CD4-positive, alpha-beta T cell treated with Interleukin-17A for 1 hour (primary cell): ENCODE results near the gene TPM1.
A peak's percentile ranks its signal among the peaks of the same experiment; 100 is the strongest.
"Not testable (repeated sequence)": the region's sequence is repeated elsewhere in the genome, so short reads cannot be mapped to it uniquely, and the experiment has no call there.

ENCODE experiments used
- DNase-seq: peaks from one replicate; pipeline ENCODE4 v3.0.0-alpha.2; 2020

The TPM1 gene

DNA sequence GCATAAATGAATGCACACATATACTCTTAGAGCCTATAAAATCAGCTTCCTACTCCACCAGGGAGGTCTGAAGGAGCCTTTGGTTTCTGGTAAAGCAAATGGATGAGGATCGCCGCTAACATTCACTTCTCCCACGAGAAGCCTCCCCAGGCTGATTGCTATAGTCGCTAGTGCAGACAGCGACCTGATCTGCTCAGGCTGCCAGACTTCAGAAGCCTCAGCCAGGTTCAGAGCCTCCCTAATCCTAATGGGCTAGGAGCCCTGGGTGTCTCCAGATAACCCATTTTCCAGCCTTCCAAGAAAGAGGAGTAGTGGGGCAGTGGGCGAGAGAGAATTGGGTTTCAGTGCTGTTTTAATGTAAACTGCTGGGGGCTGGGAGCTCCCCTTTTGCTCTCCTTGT is 35.4 kb downstream of the TPM1 start:
- no peak for DNase-seq

DNA sequence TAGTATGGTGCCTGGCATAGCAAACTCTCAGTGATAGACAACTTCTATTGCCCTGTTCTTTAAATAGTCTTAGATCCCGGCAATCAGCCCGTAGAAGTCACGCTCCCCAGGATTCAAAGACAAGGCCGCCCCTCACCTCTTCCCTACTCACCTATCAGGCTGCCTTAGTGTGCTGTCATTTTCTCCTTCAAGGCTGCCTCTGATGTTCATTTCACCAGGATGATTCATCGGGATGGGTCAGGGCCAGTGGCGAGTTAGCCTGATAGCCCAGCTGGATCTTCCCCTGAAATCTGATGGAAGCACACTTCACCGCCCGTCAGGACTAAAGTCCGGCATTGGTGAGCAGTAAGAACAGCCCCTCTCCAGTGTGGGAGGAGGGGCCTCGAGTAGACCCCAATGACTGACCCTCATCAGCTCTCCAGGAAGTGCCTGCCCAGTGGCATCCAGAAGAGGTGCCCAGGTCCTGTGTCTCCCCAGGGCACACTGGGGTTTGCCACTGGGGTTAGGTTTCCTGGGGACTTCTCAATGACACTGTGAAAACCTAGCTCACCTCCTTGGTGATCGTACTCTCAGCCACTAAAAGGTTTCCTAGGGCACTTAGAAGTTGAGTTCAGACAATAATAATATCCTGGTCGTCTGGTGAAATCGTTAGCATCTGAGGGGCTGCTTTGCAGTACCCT is 37.5 kb downstream of the TPM1 start:
- DNase-seq = no peak

DNA sequence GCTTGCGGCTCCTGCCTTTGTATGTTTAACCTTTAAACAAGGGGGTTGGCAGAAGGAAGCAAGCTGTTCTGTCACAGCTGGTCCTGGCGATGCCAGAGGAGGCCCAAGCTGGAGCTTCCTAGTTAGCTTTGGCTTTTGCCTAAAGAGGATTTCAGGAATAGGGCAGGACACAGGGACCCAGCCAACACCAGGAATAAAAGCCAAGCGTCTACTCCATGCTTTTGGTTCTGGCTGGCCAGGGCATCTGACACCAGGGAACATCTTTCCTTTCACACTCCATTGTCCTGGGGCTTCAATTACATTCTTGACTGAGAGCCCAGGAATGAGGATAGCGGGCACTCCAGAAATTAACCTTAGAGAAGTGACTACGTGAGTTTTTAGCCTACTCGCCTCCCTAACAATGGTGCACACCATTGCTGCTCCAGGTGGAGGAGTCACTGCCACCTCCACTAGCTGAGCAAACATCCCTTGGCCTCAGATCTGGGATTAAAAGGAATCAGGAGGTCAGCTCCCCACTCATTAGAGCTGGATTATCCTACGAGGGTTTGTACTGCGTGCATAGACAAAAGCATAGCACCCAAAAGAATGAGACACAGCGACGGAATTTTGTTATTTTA is 38.2 kb downstream of the TPM1 start:
- DNase-seq = no peak

DNA sequence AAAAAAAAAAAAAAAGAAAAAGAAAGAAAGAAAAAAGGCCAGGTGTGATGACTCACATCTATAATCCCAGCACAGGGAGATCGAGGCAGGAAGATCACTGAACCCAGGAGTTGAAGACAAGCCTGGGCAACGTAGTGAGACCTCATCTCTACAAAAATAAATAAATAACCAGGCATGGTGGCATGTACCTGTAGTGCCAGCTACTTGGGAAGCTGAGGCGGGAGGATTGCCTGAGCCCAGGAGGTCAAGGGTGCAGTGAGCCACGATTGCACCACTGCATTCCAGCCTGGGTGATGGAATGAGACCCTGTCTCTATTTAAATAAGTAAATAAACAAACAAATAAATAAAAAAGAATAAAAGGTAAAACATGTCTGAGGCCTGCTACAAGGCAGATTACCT is 39.8 kb downstream of the TPM1 start:
- no peak for DNase-seq

DNA sequence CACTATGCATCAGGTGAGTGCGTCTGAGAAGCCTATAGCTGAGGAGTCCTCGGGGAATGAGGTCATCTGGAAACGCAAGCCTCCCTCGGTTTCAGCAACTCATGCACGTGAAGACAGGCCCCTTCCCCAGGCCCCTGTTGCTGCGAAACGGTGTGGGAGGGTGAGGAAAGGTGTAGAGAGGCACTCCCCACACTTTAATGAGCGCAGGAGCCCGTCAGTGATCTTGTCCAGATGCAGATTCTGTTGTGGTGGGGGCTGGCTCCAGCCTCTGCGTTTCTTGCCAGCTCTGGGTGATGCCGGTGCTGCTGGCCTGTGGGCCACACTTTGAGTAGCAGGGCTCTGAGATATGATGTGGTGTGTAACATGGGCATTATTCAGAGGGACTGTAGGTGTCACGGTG is 40.5 kb downstream of the TPM1 start:
- no peak for DNase-seq

DNA sequence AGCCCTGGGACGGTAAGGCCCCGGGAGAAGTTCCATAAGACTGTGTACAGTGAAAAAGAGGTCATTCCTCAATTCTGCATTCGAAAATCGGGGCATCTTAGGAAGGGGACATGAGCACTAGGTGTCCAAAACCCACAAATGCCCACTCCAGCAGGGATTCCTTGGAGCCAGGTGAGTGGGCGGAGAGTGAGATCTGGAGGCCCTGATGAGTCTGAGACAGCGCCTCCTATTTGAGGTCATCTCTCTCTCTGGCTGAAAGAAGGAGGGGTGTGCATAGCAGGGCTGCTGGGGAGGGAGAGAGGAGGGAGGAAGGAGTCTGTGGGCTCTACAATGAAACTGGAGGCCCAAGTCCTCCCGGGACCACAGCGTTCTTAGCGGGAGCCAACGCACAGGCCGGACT is 41.0 kb downstream of the TPM1 start:
- DNase-seq = no peak

DNA sequence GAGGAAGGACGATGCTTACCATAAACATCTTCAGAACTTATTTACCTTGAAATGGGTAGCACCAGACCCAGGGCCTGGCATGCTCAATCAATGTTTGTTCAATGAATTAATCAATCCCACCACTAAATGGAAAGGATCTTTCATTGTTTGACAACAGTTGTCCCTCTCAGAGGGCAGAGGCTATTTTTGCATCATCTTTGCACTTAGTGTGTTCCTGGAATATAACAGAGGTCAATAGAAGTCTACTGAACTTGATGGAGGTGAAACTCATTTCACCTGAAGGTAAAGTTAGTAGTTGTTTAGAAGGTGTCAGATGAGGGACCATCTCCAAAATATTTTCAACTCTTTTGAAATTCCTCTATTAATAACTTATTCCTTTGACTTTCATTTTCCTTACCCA is 42.3 kb downstream of the TPM1 start:
- DNase-seq = no peak

DNA sequence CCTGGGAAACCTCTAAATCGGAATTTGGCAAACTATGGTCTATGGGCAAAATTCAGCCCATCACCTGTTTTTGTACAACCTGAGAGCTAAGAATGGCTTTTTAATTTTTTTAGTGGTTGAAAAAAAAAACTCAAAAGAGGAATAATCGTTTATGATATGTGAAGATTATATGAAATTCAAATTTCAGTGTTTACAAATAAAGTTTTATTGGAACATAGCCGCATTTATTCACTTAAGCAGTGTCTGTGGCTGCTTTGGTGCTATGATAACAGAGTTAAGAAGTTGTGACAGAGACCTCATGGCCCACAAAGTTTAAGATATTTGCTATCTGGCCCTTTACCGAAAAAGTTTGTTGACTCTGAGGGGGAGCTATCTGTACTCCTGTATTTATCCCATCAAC is 42.7 kb downstream of the TPM1 start:
- no peak for DNase-seq

DNA sequence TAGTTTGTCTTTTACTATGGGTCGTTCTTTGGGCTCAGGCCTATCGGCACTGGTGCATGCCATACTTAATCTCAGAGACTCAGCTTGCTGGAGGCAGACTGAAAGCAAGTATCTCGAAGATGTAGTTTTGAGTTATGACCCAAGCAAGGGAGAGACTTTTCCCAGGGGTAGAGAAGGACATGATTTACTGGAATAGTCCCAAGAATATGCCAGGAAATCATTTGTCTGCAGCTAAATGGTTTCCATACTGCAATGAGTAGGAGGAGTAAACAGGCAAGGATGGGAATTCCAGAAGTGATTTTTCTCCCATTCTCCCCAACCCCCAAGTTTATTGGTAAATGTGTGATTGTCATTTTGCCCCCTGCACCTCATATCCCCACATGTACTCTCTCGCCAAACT is 43.7 kb downstream of the TPM1 start:
- DNase-seq = no peak

DNA sequence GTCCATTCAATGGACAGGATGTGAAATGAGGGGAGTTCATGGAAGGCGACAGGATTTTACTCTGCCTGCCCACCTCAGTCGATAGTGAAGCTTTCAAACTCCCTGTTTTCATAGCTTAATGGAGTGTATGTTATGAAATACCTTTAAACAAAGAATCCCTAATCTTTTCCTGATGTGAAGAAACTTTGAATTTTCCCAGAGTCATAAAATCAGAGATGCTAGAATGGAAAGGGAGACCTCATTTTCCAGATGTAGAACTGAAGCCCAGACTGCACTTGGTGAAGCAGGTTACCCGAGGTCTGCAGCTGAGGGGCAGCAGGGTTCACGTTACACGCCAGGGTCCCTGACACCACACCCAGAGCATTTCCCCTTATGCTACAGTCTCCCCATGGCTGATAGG is 44.4 kb downstream of the TPM1 start:
- no peak for DNase-seq

DNA sequence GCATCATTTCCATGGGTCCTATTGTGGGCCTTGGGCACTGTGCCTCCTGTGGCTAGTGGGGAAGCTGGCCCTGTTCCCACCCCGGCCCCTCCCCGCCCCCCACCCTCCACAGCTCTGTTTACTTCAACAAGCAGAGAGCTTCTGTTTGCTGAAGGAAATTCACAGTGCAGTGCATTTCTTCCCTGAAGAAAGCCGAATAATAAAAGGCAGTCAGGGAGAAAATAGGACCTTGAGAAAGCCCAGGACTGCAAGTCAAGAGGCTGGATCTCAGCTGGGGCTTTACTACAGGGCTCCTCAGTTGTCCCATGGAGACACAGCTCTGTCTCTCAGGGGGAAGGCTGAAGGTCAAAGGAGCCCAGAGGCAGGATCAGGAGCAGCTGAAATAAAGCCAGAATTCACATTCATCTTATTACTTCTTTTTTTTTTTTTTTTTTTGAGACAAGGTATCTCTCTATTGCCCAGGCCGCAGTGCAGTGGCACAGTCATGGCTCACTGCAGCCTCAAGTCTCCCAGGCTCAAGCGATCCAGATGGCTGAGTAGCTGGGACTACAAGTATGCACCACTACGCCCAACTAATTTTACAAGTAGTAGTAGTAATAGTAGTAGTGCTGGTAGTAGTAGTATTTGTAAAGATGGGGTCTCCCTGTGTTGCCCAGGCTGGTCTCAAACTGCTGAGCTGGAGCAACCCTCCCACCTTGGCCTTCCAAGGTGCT is 46.1 kb downstream of the TPM1 start:
- no peak for DNase-seq

DNA sequence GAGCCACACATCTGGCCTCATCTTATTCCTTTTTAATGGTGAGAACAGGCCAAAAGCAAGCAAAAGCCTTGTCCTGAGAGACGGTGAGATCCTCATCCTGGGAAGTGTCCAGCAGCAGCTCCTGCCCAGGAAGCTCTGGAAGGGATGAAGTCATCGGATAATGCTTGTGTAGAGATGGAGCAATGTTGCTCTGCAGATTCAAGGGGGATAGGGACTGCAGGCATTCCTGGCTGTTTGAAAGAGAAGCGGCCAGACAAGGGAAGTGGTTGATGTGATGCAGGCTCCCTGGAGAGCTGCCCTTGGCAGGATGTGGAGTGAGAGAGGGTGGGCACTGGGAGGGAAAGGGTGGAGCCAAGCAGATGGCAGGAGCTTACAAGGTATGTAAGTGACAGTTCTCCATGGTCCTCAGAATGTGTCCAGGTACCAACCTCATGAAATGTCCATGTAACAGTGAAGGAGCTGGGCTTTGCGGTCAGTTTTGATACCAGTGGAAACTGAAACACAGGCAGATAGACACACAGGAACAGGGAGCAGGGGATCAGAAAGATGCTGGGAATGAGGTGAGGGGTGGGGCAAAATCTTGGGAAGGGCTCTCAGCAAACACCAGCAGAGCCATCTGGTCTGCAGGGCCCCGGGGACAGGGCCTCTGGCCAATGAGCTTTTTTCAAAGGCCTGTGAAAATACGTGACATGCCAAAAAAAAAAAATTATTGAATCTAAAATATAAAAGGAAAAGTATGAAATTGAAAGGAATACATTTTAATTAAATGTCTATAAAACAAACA is 46.9 kb downstream of the TPM1 start:
- DNase-seq = no peak

DNA sequence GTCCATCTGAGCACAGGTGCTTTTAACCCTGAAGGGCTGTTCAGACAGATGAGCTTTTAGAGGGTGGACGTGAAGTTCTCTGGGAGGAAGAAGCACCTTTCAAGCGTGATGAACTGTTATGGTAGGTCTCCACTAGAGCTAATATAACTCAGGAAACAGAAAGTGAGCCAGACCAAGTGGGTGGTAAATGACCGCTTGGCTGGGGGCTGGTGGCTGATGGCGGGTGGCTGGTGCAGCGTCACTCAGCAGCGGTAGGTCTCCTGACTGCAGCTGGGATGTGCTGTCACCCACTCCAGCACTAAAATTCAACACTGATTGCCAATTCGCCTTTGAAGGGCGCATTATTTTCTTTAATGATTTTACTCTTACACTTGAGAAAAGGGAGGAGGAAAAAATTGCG is 47.9 kb downstream of the TPM1 start:
- no peak for DNase-seq

DNA sequence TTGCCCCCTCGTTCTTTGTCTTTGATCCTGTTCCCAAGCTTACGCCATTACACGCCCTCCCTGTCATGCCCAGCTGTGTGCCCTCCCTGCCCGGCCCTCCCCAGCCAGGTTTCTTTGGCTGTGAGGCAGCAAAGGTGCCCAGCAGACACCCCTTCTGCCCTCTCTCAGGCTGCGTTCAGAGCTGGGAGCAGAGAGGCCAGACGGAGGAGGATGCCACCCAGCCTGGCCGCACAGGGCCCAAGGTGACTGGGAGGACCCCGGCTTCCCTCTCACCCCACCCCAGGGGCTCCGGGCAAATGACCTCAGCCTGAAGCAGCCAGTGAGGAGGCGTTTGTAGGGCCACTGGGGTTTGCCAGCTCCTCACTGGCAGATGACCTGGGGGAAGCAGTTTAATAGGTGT is 48.3 kb downstream of the TPM1 start:
- DNase-seq = no peak

DNA sequence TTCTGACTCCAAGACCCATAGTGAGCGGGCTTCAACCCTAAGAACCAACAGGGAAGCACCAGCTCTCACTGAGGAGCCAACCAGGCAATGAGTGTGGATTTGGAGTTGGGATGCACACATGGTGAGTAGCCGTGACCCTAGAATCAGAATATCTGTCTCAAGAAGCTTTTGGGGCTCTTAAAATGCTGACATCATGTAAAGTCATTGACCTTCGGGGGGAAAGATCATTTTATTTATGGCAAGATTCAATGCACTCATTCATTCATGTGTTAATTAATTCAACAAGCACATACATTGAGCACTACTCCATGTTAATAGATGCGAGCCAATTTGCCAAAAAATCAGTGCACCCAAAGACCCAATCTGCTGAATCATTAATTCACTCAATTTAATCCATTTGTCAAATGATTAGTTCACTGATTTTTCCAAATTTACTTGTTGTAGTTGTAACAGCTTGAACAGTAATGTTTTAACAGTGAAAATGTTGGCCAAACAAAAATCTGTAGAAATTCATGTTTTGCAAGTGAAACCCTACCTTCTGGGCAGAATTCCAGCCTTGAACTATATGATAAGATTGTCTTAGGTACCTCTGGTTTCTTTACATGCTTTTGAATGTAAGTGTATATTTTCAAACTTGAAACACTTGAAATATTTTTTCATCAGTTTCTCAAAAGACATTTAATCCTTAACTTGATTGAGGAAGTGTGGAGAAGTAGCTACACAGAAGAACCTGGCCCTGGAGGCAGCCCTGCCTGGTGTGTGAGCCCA is 49.3 kb downstream of the TPM1 start:
- DNase-seq = no peak

DNA sequence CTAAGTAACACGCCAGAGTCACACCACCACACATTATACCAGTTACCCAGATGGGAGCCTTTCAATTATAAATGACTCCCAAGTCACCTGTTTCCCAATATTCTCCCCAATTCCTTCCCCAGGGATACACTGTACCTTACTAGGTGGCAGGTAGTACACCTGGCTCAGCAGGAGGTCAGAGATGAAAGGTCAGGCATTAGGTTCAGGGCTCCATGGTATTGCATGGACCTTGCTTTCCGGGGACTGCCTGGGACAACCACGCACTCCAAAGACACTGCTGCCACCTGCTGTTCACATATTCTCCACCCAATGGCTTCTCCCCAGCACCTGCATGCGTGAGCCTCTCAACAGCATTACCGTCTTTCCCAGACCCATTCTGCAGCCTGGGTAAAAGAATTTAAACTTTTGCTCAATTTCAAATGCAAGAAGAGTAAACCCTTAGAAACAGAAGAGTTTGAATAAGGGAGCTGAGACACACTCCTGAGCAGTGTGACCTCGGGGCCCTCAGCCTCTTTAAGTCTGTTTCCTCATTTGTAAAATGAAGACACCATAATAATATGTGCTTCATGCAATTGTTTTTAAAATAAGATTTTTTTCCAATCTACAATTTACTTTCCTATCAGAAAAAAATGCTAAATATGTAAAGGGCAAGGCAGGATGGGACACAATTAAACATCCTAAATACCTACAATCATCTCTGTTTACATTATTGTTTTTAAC is 51.1 kb downstream of the TPM1 start:
- DNase-seq = peak; percentile 77

DNA sequence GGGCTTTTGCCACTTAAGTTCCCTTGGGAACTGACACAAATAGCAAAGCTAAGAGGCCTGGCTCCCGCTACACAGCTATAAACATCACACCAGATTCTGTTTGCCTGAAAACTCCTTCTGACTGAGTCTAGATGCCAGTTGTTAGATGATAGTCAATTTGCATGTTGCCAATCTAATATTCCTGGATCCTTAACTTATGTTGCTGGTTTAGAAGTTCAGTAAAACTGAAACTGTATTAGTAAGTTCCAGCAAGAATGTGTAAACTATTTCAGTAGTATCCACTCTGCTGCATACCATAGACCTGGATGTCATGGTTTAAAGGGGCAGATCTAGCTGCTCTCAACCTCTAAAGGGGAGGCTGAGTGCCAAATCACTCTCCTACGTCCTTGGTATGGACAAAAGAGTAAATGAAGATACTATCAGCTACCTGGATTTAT is 52.0 kb downstream of the TPM1 start:
- no peak for DNase-seq

DNA sequence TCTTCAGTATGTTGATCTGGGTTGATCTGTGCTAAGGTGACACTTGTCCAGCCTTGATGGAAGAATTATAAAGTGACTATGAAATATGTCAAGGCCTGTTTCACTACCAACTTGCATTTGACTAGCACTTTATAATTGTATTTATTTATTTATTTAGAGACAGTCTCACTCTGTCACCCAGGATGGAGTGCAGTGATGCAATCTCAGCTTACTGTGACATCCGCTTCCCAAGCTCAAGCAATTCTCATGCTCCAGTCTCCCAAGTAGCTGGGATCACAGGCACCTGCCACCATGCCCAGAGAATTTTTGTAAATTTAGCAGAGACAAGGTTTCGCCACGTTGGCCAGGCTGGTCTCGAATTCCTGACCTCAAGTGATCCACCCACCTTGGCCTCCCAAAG is 53.6 kb downstream of the TPM1 start:
- no peak for DNase-seq

DNA sequence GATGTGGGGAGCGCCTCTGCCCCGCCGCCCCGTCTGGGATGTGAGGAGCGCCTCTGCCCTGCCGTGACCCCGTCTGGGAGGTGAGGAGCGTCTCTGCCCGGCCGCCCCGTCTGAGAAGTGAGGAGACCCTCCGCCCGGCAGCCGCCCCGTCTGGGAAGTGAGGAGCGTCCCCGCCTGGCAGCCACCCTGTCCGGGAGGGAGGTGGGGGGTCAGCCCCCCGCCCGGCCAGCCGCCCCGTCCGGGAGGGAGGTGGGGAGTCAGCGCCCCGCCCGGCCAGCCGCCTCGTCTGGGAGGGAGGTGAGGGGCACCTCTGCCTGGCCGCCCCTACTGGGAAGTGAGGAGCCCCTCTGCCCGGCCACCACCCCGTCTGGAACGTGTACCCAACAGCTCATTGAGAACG is 56.4 kb downstream of the TPM1 start:
- DNase-seq = not testable (repeated sequence)

DNA sequence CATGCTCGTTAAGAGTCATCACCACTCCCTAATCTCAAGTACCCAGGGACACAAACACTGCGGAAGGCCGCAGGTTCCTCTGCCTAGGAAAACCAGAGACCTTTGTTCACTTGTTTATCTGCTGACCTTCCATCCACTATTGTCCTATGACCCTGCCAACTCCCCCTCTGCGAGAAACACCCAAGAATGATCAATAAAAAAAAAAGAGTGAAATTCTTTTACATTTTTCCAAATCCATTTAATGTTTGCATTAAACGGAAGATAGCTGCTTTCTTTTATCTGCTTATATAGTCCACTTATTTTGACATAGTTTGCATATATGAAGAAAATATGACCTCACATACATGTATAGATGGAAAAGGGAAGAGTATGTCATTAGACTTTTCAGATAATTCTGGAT is 57.0 kb downstream of the TPM1 start:
- not testable (repeated sequence) for DNase-seq

DNA sequence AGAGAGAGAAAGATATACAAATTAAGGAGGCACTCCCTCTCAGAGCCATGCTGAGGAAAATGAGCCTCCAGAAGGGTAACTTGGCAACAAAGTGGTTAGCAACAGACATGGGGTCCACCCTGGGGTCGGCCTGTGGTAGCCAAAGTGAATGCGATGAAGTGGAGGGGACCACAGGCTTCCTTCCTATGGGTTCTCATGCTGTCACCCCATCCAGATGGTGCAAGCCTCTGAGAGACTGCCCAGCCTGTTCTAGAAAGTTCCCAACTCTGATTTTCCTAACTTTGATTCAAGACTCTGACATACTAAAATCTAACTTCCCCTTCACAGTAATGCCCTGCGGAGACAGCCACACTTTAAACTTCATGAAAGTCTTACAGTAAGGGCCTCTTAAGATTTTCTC is 60.9 kb downstream of the TPM1 start:
- no peak for DNase-seq

DNA sequence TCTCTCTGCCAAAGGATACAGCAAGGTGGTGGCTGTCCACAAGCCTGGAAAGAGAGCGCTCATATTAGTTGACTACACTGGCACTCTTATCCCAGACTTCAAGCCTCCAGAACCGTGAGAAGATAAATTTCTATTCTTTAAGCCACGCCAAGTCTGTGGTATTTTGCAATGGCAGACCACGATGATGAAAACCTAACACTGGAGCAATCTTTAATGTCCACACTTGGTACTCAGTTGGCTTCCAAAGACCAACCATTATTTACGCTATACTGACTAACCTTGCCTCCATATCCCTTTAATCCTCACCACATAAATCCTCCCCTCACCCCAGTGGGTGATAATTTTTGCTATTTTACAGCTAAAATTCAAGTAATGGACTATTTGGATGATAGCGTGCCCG is 62.2 kb downstream of the TPM1 start:
- no peak for DNase-seq
